GM21576 (cell line): Measurements from ENCODE around the gene STIM1.
"Not testable (repeated sequence)": the region's sequence is repeated elsewhere in the genome, so short reads cannot be mapped to it uniquely, and the experiment has no call there.

Source experiments
- ATAC-seq: cut with Tn5 transposase; IDR thresholded peaks from one replicate; pipeline ENCODE4 v1.9.1; 2021; ENCODE audit warnings: mild to moderate bottlenecking, moderate library complexity; ENCODE audit not compliant: unreplicated experiment

STIM1 gene

DNA sequence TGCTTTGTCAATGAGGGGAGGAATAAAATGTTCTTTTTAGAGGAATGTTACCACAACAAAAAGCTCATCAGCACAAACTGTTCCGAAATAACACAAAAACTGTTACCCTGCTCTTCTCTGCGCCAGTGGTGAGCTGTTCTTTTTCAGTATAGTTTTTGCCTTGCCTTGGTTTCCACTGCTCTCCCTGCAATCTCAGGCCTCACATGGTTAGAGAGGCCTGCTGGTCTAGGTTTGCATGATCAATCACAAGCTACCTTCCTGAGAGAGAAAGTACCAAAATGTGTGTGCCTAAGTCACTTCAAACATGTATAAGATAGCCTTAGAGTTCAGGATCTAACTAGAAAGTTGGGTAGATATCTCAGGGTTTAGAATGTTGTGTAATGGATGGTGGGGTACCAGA lies 114.6 kb downstream of the STIM1 start:
- no peak for ATAC-seq

DNA sequence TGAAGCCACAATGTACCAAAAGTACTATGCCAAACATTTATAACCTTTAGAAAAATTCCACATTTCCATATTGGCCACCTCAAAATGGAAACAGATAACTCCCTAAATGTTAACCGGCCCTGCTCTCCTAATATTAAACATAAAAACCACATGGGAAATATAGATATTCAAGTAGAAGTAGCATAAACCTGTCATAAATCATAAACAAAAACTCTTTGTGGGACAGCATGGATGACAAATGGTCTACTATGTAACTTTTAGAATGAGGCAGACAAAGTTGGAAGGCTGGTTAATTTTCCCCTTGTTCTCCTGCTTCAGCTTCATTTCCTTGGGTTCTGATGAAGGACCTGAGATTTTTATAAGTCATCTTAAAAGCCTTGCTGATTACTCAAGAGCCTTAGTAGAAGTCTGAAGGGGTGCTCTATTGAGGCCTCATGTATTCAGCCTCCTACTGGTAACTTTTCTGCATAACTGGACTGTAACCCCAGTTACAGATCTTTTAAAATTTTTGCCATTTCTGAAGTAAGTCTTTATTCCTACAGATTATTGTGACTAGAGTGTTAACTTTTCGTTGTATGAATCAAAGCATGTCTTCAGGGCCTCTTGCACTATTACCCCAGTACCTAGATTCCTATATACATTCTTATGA lies 116.4 kb downstream of the STIM1 start:
- no peak for ATAC-seq

DNA sequence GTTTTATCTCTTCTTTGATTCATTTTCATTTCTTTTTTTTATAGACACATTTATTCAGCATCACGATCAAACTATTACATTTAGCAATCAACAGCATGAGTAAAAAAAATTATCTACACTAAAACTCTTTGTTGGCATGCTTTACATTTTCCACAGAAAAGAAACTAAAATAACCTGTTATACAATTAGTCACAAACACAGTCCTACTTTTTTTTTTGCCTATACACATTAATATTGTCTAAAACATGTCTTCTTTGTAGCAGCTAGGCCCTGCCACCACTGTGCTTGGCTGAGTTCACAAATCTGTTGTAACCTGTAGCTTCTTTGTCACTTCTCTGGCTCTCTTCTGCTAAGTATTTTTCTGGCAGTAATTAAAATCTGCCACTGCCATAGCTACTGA lies 117.0 kb downstream of the STIM1 start:
- ATAC-seq: no peak

DNA sequence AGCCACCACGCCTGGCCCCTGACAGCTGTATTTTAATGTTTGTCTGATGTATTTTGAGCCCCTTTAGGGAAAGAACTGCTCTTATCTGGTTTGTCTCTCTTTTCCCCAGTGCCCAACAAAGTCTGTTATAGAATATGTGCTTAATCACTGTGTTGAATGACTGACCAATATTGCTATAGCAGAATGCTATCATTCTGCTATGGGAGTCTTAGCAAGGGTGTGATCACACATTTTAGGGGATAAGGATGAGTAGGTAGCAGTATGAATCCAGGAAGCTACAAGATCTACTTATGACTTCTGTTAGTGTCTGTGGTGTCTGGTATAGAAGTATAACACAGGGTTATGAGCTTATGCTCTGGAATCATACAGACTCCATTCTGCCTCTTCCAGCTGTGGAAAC lies 121.6 kb downstream of the STIM1 start:
- no peak for ATAC-seq

DNA sequence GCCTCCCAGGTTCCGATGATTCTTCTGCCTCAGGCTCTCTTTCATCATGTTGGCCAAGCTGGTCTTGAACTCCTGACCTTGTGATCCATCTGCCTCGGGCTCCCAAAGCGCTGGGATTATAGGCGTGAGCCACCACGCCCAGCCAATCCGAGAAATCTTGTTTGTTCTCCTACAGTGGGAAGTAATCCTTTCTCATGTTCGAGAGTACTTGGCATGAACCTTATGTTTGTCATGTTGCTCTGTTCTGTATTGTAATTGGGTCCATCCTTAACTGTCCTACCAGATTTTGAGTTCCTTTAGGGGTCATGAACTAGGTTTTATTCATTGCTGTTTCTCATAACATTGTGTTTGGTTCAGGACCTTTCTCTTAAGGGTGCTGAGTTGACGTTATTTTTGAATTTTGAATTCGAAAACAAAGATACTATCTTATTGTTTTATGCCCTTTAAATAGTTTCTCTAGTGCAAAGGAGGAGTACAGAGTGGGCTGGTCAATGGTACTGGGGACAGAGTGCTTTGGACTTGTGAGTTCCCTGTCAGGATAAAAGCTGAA lies 125.7 kb downstream of the STIM1 start:
- ATAC-seq: no peak

DNA sequence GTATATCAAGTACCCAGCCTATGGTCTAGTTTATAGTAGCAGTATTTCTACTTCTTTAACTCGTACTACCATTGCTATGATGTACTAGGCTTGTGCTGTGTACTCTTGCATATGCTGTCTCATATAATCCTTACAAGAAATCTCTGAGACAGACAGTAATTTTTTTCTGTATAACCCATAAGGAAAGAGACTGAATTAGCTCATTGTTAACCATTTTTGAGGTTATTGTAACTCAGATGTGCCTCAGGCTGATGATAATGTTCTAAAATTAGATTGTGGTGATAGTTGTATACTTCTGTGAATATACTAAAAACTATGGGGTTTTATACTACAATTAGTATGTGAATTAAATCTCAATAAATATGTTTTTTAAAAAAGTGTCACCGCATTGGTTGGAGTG lies 127.0 kb downstream of the STIM1 start:
- no peak for ATAC-seq

DNA sequence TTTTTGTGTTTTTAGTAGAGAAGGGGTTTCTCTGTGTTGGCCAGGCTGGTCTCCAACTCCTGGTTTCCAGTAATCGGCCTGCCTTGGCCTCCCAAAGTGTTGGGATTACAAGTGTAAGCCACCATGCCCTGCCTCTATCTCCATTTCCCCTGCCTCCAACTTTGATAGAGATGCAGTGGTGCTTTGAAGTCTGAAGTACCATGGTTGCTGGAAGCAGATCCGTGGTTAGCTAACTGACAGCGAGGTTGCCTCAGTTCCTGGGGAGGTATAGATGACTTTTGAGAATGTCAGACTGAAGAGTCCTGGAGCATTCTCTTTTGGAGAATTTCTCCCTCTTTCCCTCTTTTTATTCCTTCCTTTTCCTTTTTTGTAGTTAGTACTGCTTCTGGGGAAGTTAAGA lies 127.6 kb downstream of the STIM1 start:
- ATAC-seq: no peak

DNA sequence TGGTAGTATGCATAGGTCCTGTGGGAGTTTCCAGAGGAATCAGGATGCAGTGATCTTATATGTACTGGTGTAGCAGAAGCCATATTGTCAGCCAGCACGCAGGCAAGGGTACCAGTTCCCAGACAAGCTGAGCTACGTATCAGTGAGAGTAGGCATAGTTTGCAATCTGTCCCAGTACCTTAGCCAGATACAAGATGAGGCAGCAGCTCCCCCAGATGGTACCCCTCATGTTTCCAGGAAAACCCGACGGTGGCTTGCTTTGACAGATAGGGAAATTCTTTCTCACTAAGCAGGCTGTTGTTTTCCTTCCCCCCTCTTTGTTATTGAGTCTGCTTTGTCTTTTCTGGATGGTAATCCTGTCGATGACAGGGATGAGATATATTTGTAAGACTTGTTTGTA lies 129.4 kb downstream of the STIM1 start:
- no peak for ATAC-seq

DNA sequence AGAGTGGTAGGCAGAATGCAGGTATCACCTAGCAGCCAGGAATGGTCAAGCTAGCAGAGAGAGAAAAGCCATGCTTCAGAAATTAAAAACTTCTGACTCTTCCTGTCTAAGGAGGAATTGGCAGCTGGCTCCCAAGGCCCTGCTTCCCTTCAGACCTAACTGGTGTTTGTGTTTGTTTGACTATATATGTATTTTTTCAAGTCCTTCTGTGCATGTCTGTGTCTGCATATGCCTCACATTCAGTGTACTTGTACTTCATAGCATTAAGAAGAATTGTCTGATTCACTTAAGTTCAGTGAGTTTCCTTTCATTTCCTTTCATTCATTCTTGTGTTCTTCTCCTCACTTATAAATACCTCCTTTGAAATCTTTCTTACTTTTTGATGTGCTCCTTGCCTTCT lies 130.2 kb downstream of the STIM1 start:
- no peak for ATAC-seq

DNA sequence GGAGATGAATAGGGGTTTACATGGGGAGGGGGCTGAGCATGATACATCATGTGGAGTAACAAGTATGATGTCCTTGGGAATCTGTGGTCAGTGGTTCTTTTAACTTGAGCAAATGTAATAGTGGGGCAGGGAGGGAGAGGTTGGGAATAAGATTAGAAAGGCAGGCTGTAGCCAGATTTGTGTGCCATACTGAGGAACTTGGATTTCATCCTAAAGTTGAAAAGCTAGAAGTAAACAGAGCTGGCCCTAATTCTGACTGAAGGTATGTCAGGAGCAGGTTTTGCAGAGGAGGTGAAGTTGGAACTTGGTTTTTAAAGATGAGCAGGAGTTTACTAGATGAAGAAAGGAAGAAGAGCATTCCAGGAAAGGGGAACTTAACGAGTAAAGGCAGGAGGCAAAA lies 130.8 kb downstream of the STIM1 start:
- ATAC-seq: no peak

DNA sequence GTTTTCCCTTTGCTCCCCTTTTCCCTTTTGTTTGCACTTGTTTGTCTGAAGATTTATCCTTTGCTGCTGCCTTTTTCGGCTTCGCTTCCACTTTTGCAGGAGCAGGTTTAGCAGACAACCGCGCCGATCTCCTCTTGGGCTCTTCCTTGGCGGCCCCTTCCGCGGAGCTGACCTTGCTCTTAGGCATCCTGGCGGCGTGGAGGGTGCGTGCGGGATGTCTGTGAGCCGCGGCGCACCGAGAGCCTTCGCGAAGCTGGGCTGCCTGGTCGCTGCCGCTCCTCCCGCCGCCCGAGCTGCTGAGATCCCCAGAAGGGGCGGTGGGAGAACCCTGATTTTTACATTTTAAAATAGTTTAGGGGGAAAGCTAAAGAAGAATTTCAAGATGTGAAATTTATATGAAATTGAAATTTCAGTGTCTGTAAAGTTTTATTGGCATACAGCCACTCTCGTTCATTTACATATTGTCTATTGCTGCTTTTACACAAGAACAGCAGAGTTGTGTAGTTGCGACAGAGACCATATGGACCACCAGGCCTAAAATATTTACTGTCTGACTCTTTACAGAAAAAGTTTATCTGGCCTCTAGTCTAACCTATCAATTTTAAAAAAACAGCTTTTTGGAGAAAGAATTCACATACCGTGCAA lies 133.9 kb downstream of the STIM1 start:
- no peak for ATAC-seq

DNA sequence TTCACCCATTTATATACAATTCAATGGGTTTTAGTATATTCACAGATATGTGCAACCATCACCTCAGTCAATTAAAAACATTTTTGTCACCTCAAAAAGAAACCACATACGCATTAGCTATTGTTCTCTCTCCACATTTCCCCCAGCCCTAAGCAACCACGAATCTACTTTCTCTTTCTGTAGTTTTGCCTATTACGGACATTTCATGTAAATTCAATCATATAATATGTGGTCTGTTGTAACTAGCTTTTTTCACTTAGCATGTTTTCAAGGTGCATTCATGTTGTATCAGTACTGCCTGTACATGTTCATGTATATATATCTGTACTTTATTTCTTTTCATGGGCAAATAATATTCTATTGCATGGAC lies 134.4 kb downstream of the STIM1 start:
- no peak for ATAC-seq

DNA sequence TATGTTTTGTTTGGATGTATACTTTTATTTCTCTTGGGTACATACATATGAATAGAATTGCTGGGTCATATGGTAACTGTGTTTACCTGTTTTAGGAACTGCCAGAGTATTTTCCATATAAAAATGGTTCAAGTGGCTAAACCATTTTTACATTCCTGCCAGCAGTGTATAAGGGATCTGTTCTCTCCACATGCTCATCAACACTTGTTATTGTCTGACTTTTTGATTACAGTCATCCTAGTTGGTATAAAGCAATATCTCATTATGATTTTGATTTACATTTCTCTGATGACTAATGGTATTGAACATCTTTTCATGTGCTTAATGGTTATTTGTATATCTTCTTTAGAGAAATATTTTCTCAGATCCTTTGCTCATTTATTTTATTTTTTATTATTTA lies 134.9 kb downstream of the STIM1 start:
- no peak for ATAC-seq

DNA sequence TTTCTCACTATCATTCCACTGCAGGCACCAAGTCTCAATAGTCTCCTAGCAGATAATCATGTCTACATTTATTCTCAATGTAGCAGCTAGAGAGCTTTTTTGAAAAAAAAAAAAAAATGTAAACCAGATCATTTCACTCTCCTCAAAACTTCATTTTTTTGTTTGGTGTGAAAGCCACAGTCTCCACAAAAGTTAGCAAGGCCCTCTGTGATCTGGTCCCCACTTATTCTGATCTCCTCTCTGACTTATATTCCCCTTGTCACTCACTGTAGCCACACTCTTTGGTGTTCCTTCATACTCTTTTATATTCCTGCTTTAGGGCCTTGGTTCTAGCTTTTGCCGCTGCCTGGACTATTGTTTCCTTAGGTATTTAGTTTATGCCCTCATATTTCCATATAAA lies 137.5 kb downstream of the STIM1 start:
- ATAC-seq: no peak

DNA sequence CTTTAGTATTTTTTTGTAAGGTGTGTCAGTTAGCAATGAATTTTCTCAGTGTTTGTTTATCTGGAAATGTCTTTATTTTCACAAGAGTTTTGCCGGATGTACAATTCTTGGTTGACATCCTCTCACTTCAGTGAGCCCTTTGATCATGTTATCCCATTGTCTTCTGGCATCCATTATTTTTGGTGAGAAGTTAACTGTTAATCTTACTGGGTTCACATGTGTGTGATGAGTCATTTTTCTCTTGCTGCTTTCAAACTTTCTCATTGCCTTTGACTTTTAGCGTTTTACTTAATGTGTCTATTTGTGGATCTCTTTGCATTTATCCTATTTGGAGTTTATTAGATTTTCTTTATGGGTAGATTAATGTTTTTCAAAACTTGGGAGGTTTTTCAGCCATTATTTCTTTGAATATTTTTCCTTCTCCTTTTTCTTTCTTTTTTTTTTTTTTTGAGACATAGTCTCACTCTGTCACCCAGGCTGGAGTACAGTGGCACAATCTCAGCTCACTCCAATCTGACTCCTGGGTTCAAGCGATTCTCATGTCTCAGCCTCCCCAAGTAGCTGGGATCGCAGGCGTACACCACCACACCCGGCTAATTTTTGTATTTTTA lies 138.7 kb downstream of the STIM1 start:
- ATAC-seq: no peak

DNA sequence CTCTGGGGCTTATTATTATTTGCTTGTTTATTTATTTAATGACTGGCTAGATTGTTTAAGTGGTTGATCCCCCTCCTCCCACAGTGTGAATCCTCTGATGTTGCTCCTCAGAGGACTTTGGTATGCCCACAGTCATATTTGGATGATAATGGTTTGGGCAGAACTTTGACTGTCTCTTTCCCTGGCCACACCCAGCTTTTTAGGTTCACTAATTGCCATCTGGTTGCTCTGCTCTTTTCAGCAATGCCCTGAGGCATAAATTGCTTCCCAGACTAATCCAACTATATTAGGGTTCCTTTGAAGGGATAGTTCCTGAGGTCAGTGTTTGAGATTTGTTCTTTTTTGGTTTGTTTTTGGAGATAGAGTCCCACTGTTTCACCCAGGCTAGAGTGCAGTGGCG lies 139.8 kb downstream of the STIM1 start:
- no peak for ATAC-seq

DNA sequence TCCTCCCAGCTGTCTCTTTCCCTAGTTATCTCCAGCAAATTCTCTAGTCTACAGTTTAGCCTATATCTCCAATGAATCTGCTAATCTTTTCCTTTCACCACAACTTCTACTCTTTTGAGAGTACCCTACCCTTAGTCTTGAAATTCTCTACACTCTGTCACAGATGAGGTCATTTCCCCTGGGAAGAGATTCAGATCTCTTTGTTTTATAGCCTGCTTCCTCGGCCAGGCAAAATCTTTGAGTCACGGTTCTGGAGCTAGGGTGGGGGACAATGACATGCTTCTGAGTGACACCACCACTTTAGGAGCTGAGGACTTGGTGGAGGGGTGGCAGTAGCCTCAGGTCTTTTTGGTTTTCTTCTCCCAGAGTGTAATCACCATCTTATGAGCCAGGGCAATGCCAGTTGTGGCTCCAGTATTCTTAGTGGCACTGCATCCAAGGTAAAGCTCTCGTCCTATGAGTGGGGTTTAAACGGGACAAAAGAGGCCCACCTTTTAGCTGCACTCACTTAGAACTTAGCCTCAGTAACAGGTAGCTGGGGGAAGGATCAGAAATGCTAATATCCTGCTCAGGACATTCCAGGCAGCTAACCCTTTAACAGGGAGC lies 140.6 kb downstream of the STIM1 start:
- no peak for ATAC-seq

DNA sequence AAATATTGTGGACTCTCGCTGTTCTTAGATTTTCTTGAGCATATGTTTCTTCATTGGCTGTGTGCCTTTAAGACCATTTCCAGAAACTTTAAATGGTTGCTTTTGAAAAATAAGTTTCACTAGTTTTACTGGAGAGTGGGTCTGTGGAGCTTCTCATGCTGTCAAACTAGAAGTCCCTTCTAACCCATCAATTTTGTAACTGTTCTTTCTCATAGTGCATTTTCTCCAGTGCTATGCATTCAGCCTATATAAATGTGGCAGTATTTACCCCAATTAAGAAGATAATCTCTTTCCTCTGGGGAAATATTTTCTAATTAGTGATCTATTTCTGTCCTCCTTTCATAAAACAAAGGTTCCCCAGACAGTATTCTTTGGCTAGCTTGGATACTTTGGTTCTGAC lies 141.2 kb downstream of the STIM1 start:
- ATAC-seq: no peak

DNA sequence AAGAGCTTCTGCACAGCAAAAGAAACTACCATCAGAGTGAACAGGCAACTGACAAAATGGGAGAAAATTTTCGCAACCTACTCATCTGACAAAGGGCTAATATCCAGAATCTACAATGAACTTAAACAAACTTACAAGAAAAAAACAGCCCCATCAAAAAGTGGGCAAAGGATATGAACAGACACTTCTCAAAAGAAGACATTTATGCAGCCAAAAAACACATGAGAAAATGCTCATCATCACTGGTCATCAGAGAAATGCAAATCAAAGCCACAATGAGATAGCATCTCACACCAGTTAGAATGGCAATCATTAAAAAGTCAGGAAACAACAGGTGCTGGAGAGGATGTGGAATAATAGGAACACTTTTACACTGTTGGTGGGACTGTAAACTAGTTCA lies 149.3 kb downstream of the STIM1 start:
- ATAC-seq: not testable (repeated sequence)

DNA sequence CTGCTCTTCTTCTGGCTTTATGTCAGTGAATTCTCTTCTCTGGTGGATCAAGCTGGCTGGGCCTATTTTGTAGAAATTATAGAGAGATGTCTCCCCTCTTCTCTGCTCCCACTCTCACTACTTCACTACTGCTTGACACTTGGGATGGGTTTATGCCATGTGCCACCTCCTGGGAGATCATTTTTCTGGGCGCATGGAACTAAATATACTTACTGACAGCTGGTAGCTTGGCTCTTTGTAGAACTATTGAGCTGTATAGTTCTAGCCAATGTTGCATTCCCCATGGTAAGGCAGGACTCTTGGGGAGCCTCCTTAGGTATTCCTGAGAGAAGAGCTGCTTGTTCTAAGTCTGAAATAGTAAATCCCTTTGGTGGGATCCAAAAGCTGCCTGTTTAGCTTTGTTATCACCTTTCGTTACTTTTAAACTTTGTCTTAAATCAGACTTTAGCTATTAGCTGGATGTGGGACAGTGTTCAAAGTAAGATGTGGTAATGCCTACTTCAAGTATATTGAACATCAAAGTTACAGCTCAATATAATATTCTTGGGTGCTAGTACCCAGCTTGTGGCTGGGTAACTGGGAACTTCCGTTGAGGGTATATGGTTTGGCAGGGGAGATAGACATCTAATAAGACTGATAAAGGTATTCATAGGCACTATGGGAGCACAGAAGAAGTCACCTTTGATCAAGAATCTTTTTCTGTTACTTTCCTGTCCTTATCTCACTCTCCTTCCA lies 151.6 kb downstream of the STIM1 start:
- ATAC-seq: no peak

DNA sequence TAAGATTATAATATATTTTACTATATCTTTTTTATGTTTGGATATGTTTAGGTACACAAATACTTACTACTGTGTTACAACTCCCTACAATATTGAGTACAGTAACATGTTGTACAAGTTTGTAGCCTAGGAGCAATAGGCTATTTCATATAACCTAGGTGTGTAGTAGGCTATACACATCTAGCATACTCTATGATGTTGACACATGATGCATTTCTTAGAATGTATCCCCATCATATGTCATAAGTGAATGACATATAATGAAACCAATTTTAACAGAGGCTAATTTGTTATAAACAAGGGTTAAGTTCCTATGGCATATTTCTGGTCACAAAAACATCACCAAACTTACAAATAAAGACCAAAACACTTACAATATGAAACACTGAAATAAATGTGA lies 152.7 kb downstream of the STIM1 start:
- ATAC-seq: no peak
